PC-3 (cell line): Measurements from ENCODE around the gene FRMD5.

Experiments used
- EZH2 ChIP-seq: fragments of 300-600 bp; sonication (generic); IDR thresholded peaks from one replicate; pipeline ENCODE4 v1.6.1; 2017; ENCODE audit warnings: antibody characterized with exemption, mild to moderate bottlenecking, low read length; ENCODE audit not compliant: unreplicated experiment
- EZH2phosphoT487 ChIP-seq: fragments of 300-600 bp; sonication (generic); IDR thresholded peaks from 2 replicates; pipeline ENCODE4 v1.6.1; 2018; ENCODE audit warnings: mild to moderate bottlenecking, antibody characterized with exemption, low read length, borderline replicate concordance
- TF ChIP-seq, protein P1 (sequence below): fragments of 300-600 bp; sonication (generic); conservative IDR thresholded peaks from 2 replicates; pipeline ENCODE4 v1.5.1; 2017; ENCODE audit warnings: antibody characterized with exemption, low read depth, mild to moderate bottlenecking, low read length

DNA sequence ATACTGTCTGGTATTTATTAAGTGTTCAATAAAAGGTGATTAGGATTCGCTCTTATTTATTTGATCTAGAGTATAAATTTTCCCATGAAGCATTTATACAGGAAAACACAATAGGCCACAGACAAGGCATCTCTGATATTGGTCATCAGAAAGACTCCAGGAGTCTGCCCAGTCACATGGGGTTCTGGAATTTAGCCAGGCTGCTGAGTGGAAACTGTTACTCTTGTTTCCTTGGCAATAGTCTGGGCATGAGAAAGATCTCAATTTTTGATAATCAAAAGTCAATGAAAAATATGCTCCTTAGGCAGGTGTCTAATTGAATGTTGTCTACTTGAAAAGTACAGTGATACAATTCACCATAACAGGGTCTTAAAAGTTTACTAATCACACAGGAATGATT is 161.2 kb downstream of the FRMD5 start:
- TF ChIP-seq EZH2 (no peak), EZH2phosphoT487 (no peak)
- TF ChIP-seq, protein P1, sequence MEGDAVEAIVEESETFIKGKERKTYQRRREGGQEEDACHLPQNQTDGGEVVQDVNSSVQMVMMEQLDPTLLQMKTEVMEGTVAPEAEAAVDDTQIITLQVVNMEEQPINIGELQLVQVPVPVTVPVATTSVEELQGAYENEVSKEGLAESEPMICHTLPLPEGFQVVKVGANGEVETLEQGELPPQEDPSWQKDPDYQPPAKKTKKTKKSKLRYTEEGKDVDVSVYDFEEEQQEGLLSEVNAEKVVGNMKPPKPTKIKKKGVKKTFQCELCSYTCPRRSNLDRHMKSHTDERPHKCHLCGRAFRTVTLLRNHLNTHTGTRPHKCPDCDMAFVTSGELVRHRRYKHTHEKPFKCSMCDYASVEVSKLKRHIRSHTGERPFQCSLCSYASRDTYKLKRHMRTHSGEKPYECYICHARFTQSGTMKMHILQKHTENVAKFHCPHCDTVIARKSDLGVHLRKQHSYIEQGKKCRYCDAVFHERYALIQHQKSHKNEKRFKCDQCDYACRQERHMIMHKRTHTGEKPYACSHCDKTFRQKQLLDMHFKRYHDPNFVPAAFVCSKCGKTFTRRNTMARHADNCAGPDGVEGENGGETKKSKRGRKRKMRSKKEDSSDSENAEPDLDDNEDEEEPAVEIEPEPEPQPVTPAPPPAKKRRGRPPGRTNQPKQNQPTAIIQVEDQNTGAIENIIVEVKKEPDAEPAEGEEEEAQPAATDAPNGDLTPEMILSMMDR = no peak
